IMR-90 (cell line): ENCODE measurements around the gene ASPG. TPM values are rescaled to one million over a fixed set of nuclear protein-coding genes. Genes with fewer than 3 reads are reported as not detected.

Source experiments
- ATAC-seq: fragments of 200-7000 bp; cut with Tn5 transposase; 2 replicates; pipeline ENCODE4 v1.9.1; 2020; ENCODE audit warnings: low read depth, mild to moderate bottlenecking, moderate library complexity
- BruUV-seq: library from RNA; stranded (reverse); fragments of 400-500 nt; replicated peaks from 2 replicates; lab custom pipeline; 2021; lab: Mats Ljungman, UMichigan
- CTCF ChIA-PET: fragments of 300-600 bp; formaldehyde crosslinking; extraction: SDS; loops from one replicate; lab custom pipeline; 2021; ENCODE audit warnings: antibody characterized with exemption; lab: Yijun Ruan, JAX
- POLR2A ChIA-PET: fragments of 300-600 bp; sonication (Branson Sonifier 250); formaldehyde crosslinking; loops from one replicate; lab custom pipeline; 2022; ENCODE audit warnings: antibody characterized with exemption; ENCODE audit not compliant: unreplicated experiment; lab: Charles Lee
- DNase-seq: peaks from one replicate; pipeline ENCODE4 v3.0.0; 2013
- H2AFZ ChIP-seq: replicated peaks from 2 replicates; pipeline ENCODE3; 2013; ENCODE audit warnings: low read length, mild to moderate bottlenecking; ENCODE audit not compliant: poor library complexity
- H2AK5ac ChIP-seq: 2 replicates; pipeline ENCODE4 v1.6.1; 2013; ENCODE audit warnings: low read depth, low read length, inconsistent platforms
- H2AK9ac ChIP-seq: replicated peaks from 2 replicates; pipeline ENCODE3; 2013; ENCODE audit warnings: mild to moderate bottlenecking, low read depth, low read length, moderate library complexity; ENCODE audit not compliant: poor library complexity
- H2BK120ac ChIP-seq: 2 replicates; pipeline ENCODE4 v1.6.1; 2013; ENCODE audit warnings: low read depth, low read length, inconsistent platforms
- H2BK15ac ChIP-seq: 3 replicates; pipeline ENCODE4 v1.6.1; 2013; ENCODE audit warnings: low read depth, low read length, inconsistent platforms
- H2BK20ac ChIP-seq: 2 replicates; pipeline ENCODE4 v1.6.1; 2013; ENCODE audit warnings: low read depth, mild to moderate bottlenecking, inconsistent platforms, low read length, moderate library complexity
- H2BK5ac ChIP-seq: 2 replicates; pipeline ENCODE4 v1.6.1; 2013; ENCODE audit warnings: mild to moderate bottlenecking, low read depth, low read length, inconsistent platforms; ENCODE audit not compliant: poor library complexity, severe bottlenecking
- H3K14ac ChIP-seq: replicated peaks from 2 replicates; pipeline ENCODE4 v1.6.1; 2013; ENCODE audit warnings: low read depth, low read length, inconsistent platforms
- H3K18ac ChIP-seq: 2 replicates; pipeline ENCODE4 v1.6.1; 2013; ENCODE audit warnings: low read depth, low read length, control low read depth
- H3K23ac ChIP-seq: 2 replicates; pipeline ENCODE4 v1.6.1; 2013; ENCODE audit warnings: low read depth, low read length, inconsistent platforms
- H3K27ac ChIP-seq: 2 replicates; pipeline ENCODE4 v1.5.1; 2013; ENCODE audit warnings: mild to moderate bottlenecking, control low read depth, low read length; ENCODE audit not compliant: insufficient read depth
- H3K27me3 ChIP-seq: 2 replicates; pipeline ENCODE4 v1.6.1; 2013; ENCODE audit warnings: low read length; ENCODE audit not compliant: control insufficient read depth, insufficient read depth
- H3K36me3 ChIP-seq: 2 replicates; pipeline ENCODE4 v1.6.1; 2013; ENCODE audit warnings: low read length, mixed read lengths; ENCODE audit not compliant: control insufficient read depth, insufficient read depth
- H3K4ac ChIP-seq: 2 replicates; pipeline ENCODE4 v1.6.1; 2013; ENCODE audit warnings: low read depth, low read length, inconsistent platforms
- H3K4me1 ChIP-seq: 2 replicates; pipeline ENCODE4 v1.6.1; 2013; ENCODE audit warnings: low read length, mixed read lengths; ENCODE audit not compliant: control insufficient read depth, insufficient read depth
- H3K4me2 ChIP-seq: 2 replicates; pipeline ENCODE4 v1.6.1; 2013; ENCODE audit warnings: low read depth, mild to moderate bottlenecking, control low read depth, low read length, moderate library complexity
- H3K4me3 ChIP-seq: 2 replicates; pipeline ENCODE4 v1.5.1; 2013; ENCODE audit warnings: low read depth, mild to moderate bottlenecking, control low read depth, low read length, moderate library complexity; ENCODE audit not compliant: insufficient read depth
- H3K56ac ChIP-seq: 2 replicates; pipeline ENCODE4 v1.6.1; 2013; ENCODE audit warnings: low read length, inconsistent platforms; ENCODE audit not compliant: insufficient read depth; ENCODE audit errors: extremely low read depth
- H3K79me1 ChIP-seq, 2 experiments: 2 replicates each; pipeline ENCODE4 v1.6.1; 2013; ENCODE audit warnings: low read length in 2 of 2, inconsistent platforms in 1 of 2, low read depth in 1 of 2
- H3K9ac ChIP-seq: 2 replicates; pipeline ENCODE4 v1.6.1; 2013; ENCODE audit warnings: low read depth, low read length, control low read depth
- H3K9me1 ChIP-seq: 2 replicates; pipeline ENCODE4 v1.6.1; 2013; ENCODE audit warnings: low read length, inconsistent platforms; ENCODE audit not compliant: insufficient read depth
- H3K9me3 ChIP-seq: 2 replicates; pipeline ENCODE4 v1.6.1; 2013; ENCODE audit warnings: low read length; ENCODE audit not compliant: control insufficient read depth, insufficient read depth
- H4K20me1 ChIP-seq: 2 replicates; pipeline ENCODE4 v1.6.1; 2013; ENCODE audit warnings: low read length, inconsistent platforms; ENCODE audit not compliant: insufficient read depth
- H4K5ac ChIP-seq: 2 replicates; pipeline ENCODE4 v1.6.1; 2013; ENCODE audit warnings: mild to moderate bottlenecking, low read depth, low read length, control low read depth
- H4K8ac ChIP-seq, 2 experiments: 2 replicates each; pipeline ENCODE4 v1.6.1; 2013; ENCODE audit warnings: low read depth in 2 of 2, low read length in 2 of 2, control low read depth in 1 of 2, inconsistent platforms in 1 of 2
- H4K91ac ChIP-seq: 2 replicates; pipeline ENCODE4 v1.6.1; 2013; ENCODE audit warnings: low read depth, low read length, inconsistent platforms; ENCODE audit not compliant: insufficient read depth
- BHLHE40 ChIP-seq: fragments of 150-350 bp; IDR thresholded peaks from 2 replicates; pipeline ENCODE4 v1.6.1; 2016; ENCODE audit warnings: mild to moderate bottlenecking, low read depth, low read length
- CEBPB ChIP-seq: IDR thresholded peaks from 2 replicates; pipeline ENCODE4 v1.6.1; 2012; ENCODE audit warnings: low read depth, low read length, improper control_type of control experiment
- ELK1 ChIP-seq: fragments of 150-350 bp; IDR thresholded peaks from 2 replicates; pipeline ENCODE4 v1.6.1; 2016; ENCODE audit warnings: low read depth, mild to moderate bottlenecking, low read length, moderate library complexity, borderline replicate concordance
- FOS ChIP-seq: fragments of 150-350 bp; IDR thresholded peaks from 2 replicates; pipeline ENCODE4 v1.6.1; 2016; ENCODE audit warnings: low read depth, low read length
- MAFK ChIP-seq: IDR thresholded peaks from 2 replicates; pipeline ENCODE4 v1.6.1; 2012; ENCODE audit warnings: low read depth, low read length, improper control_type of control experiment
- RFX5 ChIP-seq: IDR thresholded peaks from 2 replicates; pipeline ENCODE4 v1.8.0; 2012; ENCODE audit warnings: low read depth, mild to moderate bottlenecking, low read length, moderate library complexity
- SMC3 ChIP-seq: fragments of 150-350 bp; IDR thresholded peaks from 2 replicates; pipeline ENCODE4 v1.6.1; 2016; ENCODE audit warnings: low read depth, mild to moderate bottlenecking, antibody characterized with exemption, low read length, moderate library complexity
- USF2 ChIP-seq: fragments of 150-350 bp; IDR thresholded peaks from 2 replicates; pipeline ENCODE4 v1.6.1; 2017; ENCODE audit warnings: mild to moderate bottlenecking, antibody characterized with exemption, low read length, low read depth
- WGBS, 2 experiments: methylation state at CpG; one replicate each; pipeline versions ENCODE4 v1.1.5 to v1.1.7; 2013; ENCODE audit warnings: missing lambda C conversion rate in 2 of 2; ENCODE audit not compliant: insufficient read length in 1 of 2; ENCODE audit errors: extremely low coverage in 2 of 2; 5-methylcytosine and 5-hydroxymethylcytosine counted together
- dilution Hi-C: fragments of 300-500 bp; cut with HindIII; formaldehyde crosslinking; loops from one replicate; pipeline ENCODE4 v1.14.3; 2018; ENCODE audit warnings: low sequenced_read_pairs; ENCODE audit not compliant: unreplicated experiment
- in situ Hi-C: fragments of 300-500 bp; cut with MboI; formaldehyde crosslinking; loops from 3 replicates; pipeline ENCODE4 v1.14.3; 2019; ENCODE audit warnings: low sequenced_read_pairs, inconsistent platforms, mixed read lengths
- intact Hi-C: fragments of 100-400 bp; cut with micrococcal nuclease; formaldehyde crosslinking; loops from 2 replicates; pipeline ENCODE4 v1.10.0; 2022
- polyA plus RNA-seq, 3 experiments: library from polyadenylated mRNA; depleted of rRNA; stranded (reverse); fragments of >200 nt; gene quantifications; 2 replicates each; pipeline ENCODE4 v1.2.3, GENCODE V29; 2012; ENCODE audit warnings: low replicate concordance in 1 of 3
- total RNA-seq: library from RNA; depleted of rRNA; stranded (reverse); fragments of >200 nt; gene quantifications from 2 replicates; pipeline ENCODE4 v1.2.3, GENCODE V29; 2012

Gene ASPG
- total and polyA plus RNA-seq, 2 of the 4 experiments (the other 2 are of a cell fraction): not detected

DNA sequence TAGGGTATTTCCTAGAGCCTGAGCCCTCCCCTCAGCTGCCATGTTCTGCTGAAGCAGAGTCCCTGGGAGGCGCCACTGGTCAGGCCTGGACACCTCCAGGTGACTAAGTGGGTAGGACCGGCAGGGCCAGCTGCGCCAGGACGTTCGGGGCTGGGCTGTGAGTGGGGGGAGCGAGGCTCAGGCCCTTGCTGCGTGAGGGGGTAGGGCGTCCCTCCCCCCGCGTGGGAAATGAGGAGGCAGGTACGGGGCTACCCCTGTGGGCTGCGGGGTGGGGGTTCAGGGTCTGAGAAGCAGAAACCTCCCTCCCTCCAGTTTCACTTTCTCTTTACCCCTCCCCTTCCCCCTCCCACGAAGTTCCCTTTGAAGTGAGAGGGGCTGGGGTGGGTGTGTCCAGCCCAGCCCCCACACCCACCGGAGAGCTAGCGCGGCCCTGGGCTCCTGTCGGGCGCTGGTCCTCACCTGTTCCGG is 30.8 kb downstream of the ASPG start:
- in situ Hi-C loops (no loop called here), dilution Hi-C loops (no loop called here), intact Hi-C loops (no loop called here)
- no peak overlapping the region for H3K4ac ChIP-seq
- no peak overlapping the region for H2AK9ac ChIP-seq
- H3K4me1 ChIP-seq: no peaks in the 10 kb centered on the region
- H2BK15ac ChIP-seq: no peak overlapping the region
- DNase-seq (no peak), ATAC-seq (no peak)
- no peak overlapping the region for H2BK120ac ChIP-seq
- no peak overlapping the region for H3K18ac ChIP-seq
- H3K79me1 ChIP-seq: no peaks in the 10 kb centered on the region
- H3K36me3 ChIP-seq: no peaks in the 10 kb centered on the region
- no peaks in the 10 kb centered on the region; the same call in 1 of the 2 replicates for H4K20me1 ChIP-seq
- no peak overlapping the region for H4K91ac ChIP-seq
- H3K9me1 ChIP-seq: no peaks in the 10 kb centered on the region
- no peak overlapping the region for H2AFZ ChIP-seq
- no TSS peak for BruUV-seq
- H2BK5ac ChIP-seq: no peak overlapping the region
- no peak overlapping the region for H3K9ac ChIP-seq
- no peak overlapping the region for H3K4me3 ChIP-seq
- no peak overlapping the region for H3K27ac ChIP-seq
- no peak overlapping the region for H2BK20ac ChIP-seq
- H4K5ac ChIP-seq: no peak overlapping the region
- TF ChIP-seq BHLHE40 (no peak), CEBPB (no peak), RFX5 (no peak), USF2 (no peak), MAFK (no peak), SMC3 (no peak), FOS (no peak), ELK1 (no peak)
- no peak overlapping the region for H3K56ac ChIP-seq
- H4K8ac ChIP-seq: no peak overlapping the region
- POLR2A ChIA-PET: no interaction called here
- no peak overlapping the region for H3K23ac ChIP-seq
- H2AK5ac ChIP-seq: no peak overlapping the region
- CTCF ChIA-PET: interaction anchor here (0.5 kb wide), 1 partner anchor 611 kb away, joined by 3 read pairs; no protein-coding TSS in a partner anchor
- WGBS, 2 experiments: no CpG with 5 or more reads among the region's 19 CpGs
- no peak overlapping the region; the same call in 1 of the 2 replicates for H3K4me2 ChIP-seq
- H3K14ac ChIP-seq: no peak overlapping the region
- H3K9me3 ChIP-seq: no peaks in the 10 kb centered on the region
- peaks cover 17% of the 10 kb centered on the region; the same call in 1 of the 2 replicates for H3K27me3 ChIP-seq
